Neural progenitor cell (in vitro differentiated cells): ENCODE results near the gene SPTBN5. TPM values are rescaled to one million over a fixed set of nuclear protein-coding genes. Genes with fewer than 3 reads are reported as not detected.

Experiments used
- DNase-seq: peaks from one replicate; pipeline ENCODE4 v3.0.0-alpha.2; 2016; ENCODE audit warnings: low spot score
- H2AFZ ChIP-seq: fragments of 200-600 bp; sonication (generic); replicated peaks from 2 replicates; pipeline ENCODE4 v1.6.1; 2016; ENCODE audit warnings: antibody characterized with exemption
- H3F3A ChIP-seq: fragments of 200-600 bp; sonication (generic); 2 replicates; pipeline ENCODE4 v1.6.1; 2016; ENCODE audit warnings: antibody characterized with exemption, low read depth
- H3K27ac ChIP-seq: fragments of 200-600 bp; sonication (generic); 2 replicates; pipeline ENCODE4 v1.5.1; 2016; ENCODE audit warnings: mild to moderate bottlenecking
- H3K27me3 ChIP-seq: fragments of 200-600 bp; sonication (generic); 2 replicates; pipeline ENCODE4 v1.6.1; 2016; ENCODE audit warnings: mild to moderate bottlenecking, moderate library complexity
- H3K36me3 ChIP-seq: fragments of 200-600 bp; sonication (generic); 2 replicates; pipeline ENCODE4 v1.5.1; 2016
- H3K4me1 ChIP-seq: fragments of 200-600 bp; sonication (generic); 2 replicates; pipeline ENCODE4 v1.6.1; 2016; ENCODE audit warnings: mixed run types
- H3K4me2 ChIP-seq: fragments of 200-600 bp; sonication (generic); 2 replicates; pipeline ENCODE4 v1.6.1; 2016
- H3K4me3 ChIP-seq: fragments of 200-600 bp; sonication (generic); 2 replicates; pipeline ENCODE4 v1.5.1; 2016
- H3K79me2 ChIP-seq: fragments of 200-600 bp; sonication (generic); 2 replicates; pipeline ENCODE4 v1.6.1; 2016; ENCODE audit warnings: low read depth
- H3K9ac ChIP-seq: fragments of 200-600 bp; sonication (generic); 2 replicates; pipeline ENCODE4 v1.6.1; 2016
- H3K9me3 ChIP-seq: fragments of 200-600 bp; sonication (generic); 2 replicates; pipeline ENCODE4 v1.5.1; 2016; ENCODE audit warnings: low read depth
- H4K20me1 ChIP-seq: fragments of 200-600 bp; sonication (generic); 2 replicates; pipeline ENCODE4 v1.6.1; 2016; ENCODE audit warnings: low read depth
- H3K27ac Mint-ChIP-seq: 3 replicates; pipeline ENCODE4 v1.8.0; 2021; ENCODE audit warnings: mixed read lengths
- H3K27me3 Mint-ChIP-seq: 2 replicates; pipeline ENCODE4 v1.8.0; 2022; ENCODE audit warnings: low read depth, mild to moderate bottlenecking, inconsistent platforms, moderate library complexity, mixed read lengths; ENCODE audit not compliant: insufficient read depth
- H3K36me3 Mint-ChIP-seq: 3 replicates; pipeline ENCODE4 v1.8.0; 2021; ENCODE audit warnings: mixed read lengths
- H3K4me1 Mint-ChIP-seq: 3 replicates; pipeline ENCODE4 v1.8.0; 2021; ENCODE audit warnings: mixed read lengths
- H3K4me3 Mint-ChIP-seq: 3 replicates; pipeline ENCODE4 v1.8.0; 2021; ENCODE audit warnings: mild to moderate bottlenecking, moderate library complexity, mixed read lengths
- H3K9me3 Mint-ChIP-seq: 3 replicates; pipeline ENCODE4 v1.8.0; 2020; ENCODE audit warnings: mixed read lengths
- CTCF ChIP-seq: fragments of 200-600 bp; sonication (generic); IDR thresholded peaks from 2 replicates; pipeline ENCODE4 v1.5.1; 2017; ENCODE audit warnings: antibody characterized with exemption, mild to moderate bottlenecking
- EZH2 ChIP-seq: fragments of 200-600 bp; sonication (generic); IDR thresholded peaks from 2 replicates; pipeline ENCODE4 v1.6.1; 2017; ENCODE audit warnings: antibody characterized with exemption, mild to moderate bottlenecking, moderate library complexity
- EZH2phosphoT487 ChIP-seq: fragments of 200-600 bp; sonication (generic); IDR thresholded peaks from 2 replicates; pipeline ENCODE4 v1.6.1; 2017; ENCODE audit warnings: antibody characterized with exemption
- total RNA-seq: library from RNA; depleted of rRNA; stranded (reverse); fragments of >200 nt; gene quantifications from 2 replicates; pipeline ENCODE4 v1.2.3, GENCODE V29; 2015; ENCODE audit warnings: low replicate concordance

The SPTBN5 gene
- total RNA-seq, 1 donor from 2014 or later = not detected

- no peak overlapping the region for H3K27ac ChIP-seq
These were observed 87.3 kb downstream of the SPTBN5 start for GRCh38 chr15:41806291-41807181.

GRCh38 chr15:41805711-41806110 lies 88.1 kb downstream of the SPTBN5 start:
- no peak for DNase-seq
- H3K4me3 ChIP-seq = no peak overlapping the region
- peaks cover 8% of the 10 kb centered on the region for H3K4me1 Mint-ChIP-seq
- no peak overlapping the region for H3K9ac ChIP-seq
- peaks cover 9% of the 10 kb centered on the region for H3K36me3 Mint-ChIP-seq
- H2AFZ ChIP-seq = no peak overlapping the region
- peaks cover 3% of the 10 kb centered on the region for H3K27me3 Mint-ChIP-seq
- no peaks in the 10 kb centered on the region for H3K9me3 ChIP-seq
- H3K27ac ChIP-seq = no peak overlapping the region
- no peaks in the 10 kb centered on the region for H4K20me1 ChIP-seq
- H3K36me3 ChIP-seq = no peaks in the 10 kb centered on the region
- H3F3A ChIP-seq = no peaks in the 10 kb centered on the region
- H3K4me2 ChIP-seq = no peak overlapping the region
- H3K4me1 ChIP-seq = no peaks in the 10 kb centered on the region
- no peak for TF ChIP-seq CTCF
- no peak for TF ChIP-seq EZH2
- TF ChIP-seq EZH2phosphoT487 = no peak
- H3K9me3 Mint-ChIP-seq = no peaks in the 10 kb centered on the region
- no peaks in the 10 kb centered on the region for H3K79me2 ChIP-seq
- H3K27me3 ChIP-seq = no peaks in the 10 kb centered on the region
- no peak overlapping the region for H3K4me3 Mint-ChIP-seq
- no peak overlapping the region for H3K27ac Mint-ChIP-seq

More at GRCh38 chr15:41806291-41807181, 87.3 kb downstream of the SPTBN5 start:
- Histone ChIP-seq H3K27me3 (no peaks in the 10 kb centered on the region), H3F3A (no peaks in the 10 kb centered on the region), H3K79me2 (no peaks in the 10 kb centered on the region), H3K36me3 (no peaks in the 10 kb centered on the region), H3K9me3 (no peaks in the 10 kb centered on the region), H3K4me3 (no peak overlapping the region), H3K9ac (no peak overlapping the region), H4K20me1 (no peaks in the 10 kb centered on the region), H3K4me2 (no peak overlapping the region), H2AFZ (no peak overlapping the region), H3K4me1 (no peaks in the 10 kb centered on the region)
- no peak overlapping the region for H3K27ac Mint-ChIP-seq
- no peak overlapping the region for H3K4me3 Mint-ChIP-seq
- H3K4me1 Mint-ChIP-seq = peaks cover 8% of the 10 kb centered on the region
- peaks cover 3% of the 10 kb centered on the region for H3K27me3 Mint-ChIP-seq
- DNase-seq = peak; percentile 50
- TF ChIP-seq EZH2phosphoT487 (no peak), CTCF (peak; percentile 37)
- peaks cover 3% of the 10 kb centered on the region for H3K36me3 Mint-ChIP-seq
- H3K9me3 Mint-ChIP-seq = no peaks in the 10 kb centered on the region

- no peaks in the 10 kb centered on the region for H3K36me3 ChIP-seq
- no peak overlapping the region for H2AFZ ChIP-seq
- TF ChIP-seq EZH2phosphoT487 = no peak
- no peak for TF ChIP-seq EZH2
- TF ChIP-seq CTCF = no peak
These were observed 88.8 kb downstream of the SPTBN5 start for GRCh38 chr15:41804916-41805666.

More at GRCh38 chr15:41804916-41805666, 88.8 kb downstream of the SPTBN5 start:
- peak overlapping the region; percentile 22 for H3K27ac Mint-ChIP-seq
- Histone ChIP-seq H3K4me2 (no peak overlapping the region), H3K79me2 (no peaks in the 10 kb centered on the region), H3K4me3 (no peak overlapping the region), H3K9ac (no peak overlapping the region), H3K27me3 (no peaks in the 10 kb centered on the region), H3K4me1 (no peaks in the 10 kb centered on the region), H3F3A (no peaks in the 10 kb centered on the region), H3K27ac (no peak overlapping the region), H4K20me1 (no peaks in the 10 kb centered on the region), H3K9me3 (no peaks in the 10 kb centered on the region)
- no peaks in the 10 kb centered on the region for H3K9me3 Mint-ChIP-seq
- DNase-seq = no peak
- H3K4me3 Mint-ChIP-seq = no peak overlapping the region
- peaks cover 8% of the 10 kb centered on the region for H3K4me1 Mint-ChIP-seq
- peaks cover 9% of the 10 kb centered on the region for H3K36me3 Mint-ChIP-seq
- peaks cover 3% of the 10 kb centered on the region for H3K27me3 Mint-ChIP-seq
